Keratinocyte (primary cell): ENCODE measurements around the gene SLC35B2.

Source experiments
- CTCF ChIP-seq, 3 experiments: IDR thresholded peaks in 1 of 3; conservative IDR thresholded peaks in 1 of 3; optimal IDR thresholded peaks in 1 of 3; 2 replicates in 2 of 3; 3 replicates in 1 of 3; pipeline versions ENCODE3 to v1.5.1; 2011; ENCODE audit warnings: low read length in 3 of 3, mild to moderate bottlenecking in 3 of 3, moderate library complexity in 2 of 3, control low read depth in 1 of 3, inconsistent platforms in 1 of 3; ENCODE audit not compliant: insufficient read depth in 2 of 3; ENCODE audit errors: extremely low read depth in 1 of 3
- EZH2 ChIP-seq: IDR thresholded peaks from one replicate; pipeline ENCODE4 v1.6.1; 2012; ENCODE audit warnings: inconsistent platforms, mild to moderate bottlenecking, low read length, moderate library complexity

DNA sequence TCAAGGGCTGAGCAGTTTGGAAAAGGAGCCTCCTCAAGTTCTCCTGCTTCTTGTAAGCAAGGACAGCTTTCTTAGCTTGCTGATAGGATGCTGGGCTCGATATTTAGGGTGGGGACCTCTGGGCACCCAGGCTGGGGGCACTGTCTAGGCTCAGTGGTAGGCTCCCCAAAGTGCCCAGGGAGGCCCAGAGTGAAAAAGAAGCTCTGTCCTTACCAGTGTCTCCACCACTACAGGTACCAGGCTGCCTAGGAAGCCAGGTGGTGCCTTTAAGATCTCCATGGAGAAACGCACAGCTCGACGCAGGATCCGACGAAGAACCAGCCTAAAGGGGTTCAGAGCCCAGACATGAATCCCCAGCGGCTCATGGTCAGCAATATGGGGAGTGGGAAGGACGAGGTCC, 49.4 kb upstream of the SLC35B2 start:
- no peak for TF ChIP-seq CTCF (optimal IDR thresholded peaks at IDR 0.05 in 1 of 3, IDR thresholded peaks at IDR 0.05 in 1 of 3, conservative IDR thresholded peaks at IDR 0.05 in 1 of 3; ENCODE audit: extremely low read depth in 1 of 3, insufficient read depth in 2 of 3, low read length in 3 of 3)
- no peak for TF ChIP-seq EZH2
